Mesendoderm (in vitro differentiated cells): Measurements from ENCODE around the gene TSHZ2.

ENCODE experiments used
- DNase-seq: peaks from one replicate; pipeline ENCODE4 v3.0.0; 2013
- H2AK5ac ChIP-seq: 2 replicates; pipeline ENCODE4 v1.6.1; 2013; ENCODE audit warnings: low read length, inconsistent platforms
- H2BK120ac ChIP-seq: 2 replicates; pipeline ENCODE4 v1.6.1; 2013; ENCODE audit warnings: low read depth, mild to moderate bottlenecking, low read length, moderate library complexity, mixed read lengths
- H2BK15ac ChIP-seq: replicated peaks from 2 replicates; pipeline ENCODE4 v1.6.1; 2013; ENCODE audit warnings: low read depth, mild to moderate bottlenecking, moderate library complexity
- H2BK5ac ChIP-seq: 2 replicates; pipeline ENCODE4 v1.6.1; 2013; ENCODE audit warnings: low read length, inconsistent platforms
- H3K18ac ChIP-seq: 2 replicates; pipeline ENCODE4 v1.6.1; 2013; ENCODE audit warnings: mild to moderate bottlenecking, low read length, mixed read lengths
- H3K23ac ChIP-seq: one replicate; pipeline ENCODE4 v1.6.1; 2013; ENCODE audit warnings: low read length
- H3K27ac ChIP-seq: 2 replicates; pipeline ENCODE4 v1.5.1; 2013; ENCODE audit warnings: low read depth, mild to moderate bottlenecking, inconsistent platforms, low read length, moderate library complexity
- H3K27me3 ChIP-seq: 2 replicates; pipeline ENCODE4 v1.6.1; 2013; ENCODE audit warnings: low read length, control low read depth, mild to moderate bottlenecking, inconsistent platforms; ENCODE audit not compliant: insufficient read depth, poor library complexity
- H3K36me3 ChIP-seq: 2 replicates; pipeline ENCODE4 v1.6.1; 2013; ENCODE audit warnings: low read length, inconsistent platforms; ENCODE audit not compliant: control insufficient read depth, insufficient read depth
- H3K4ac ChIP-seq: one replicate; pipeline ENCODE4 v1.6.1; 2013; ENCODE audit warnings: low read depth, mild to moderate bottlenecking, low read length, moderate library complexity
- H3K4me1 ChIP-seq: 2 replicates; pipeline ENCODE4 v1.6.1; 2013; ENCODE audit warnings: low read depth, low read length, inconsistent platforms; ENCODE audit not compliant: control insufficient read depth
- H3K4me2 ChIP-seq: 2 replicates; pipeline ENCODE4 v1.6.1; 2013; ENCODE audit warnings: low read length
- H3K4me3 ChIP-seq: 2 replicates; pipeline ENCODE4 v1.5.1; 2013; ENCODE audit warnings: mild to moderate bottlenecking, low read length
- H3K56ac ChIP-seq: one replicate; pipeline ENCODE4 v1.6.1; 2013; ENCODE audit warnings: low read length
- H3K79me1 ChIP-seq: 2 replicates; pipeline ENCODE4 v1.6.1; 2013; ENCODE audit warnings: low read length, inconsistent platforms
- H3K79me2 ChIP-seq: 2 replicates; pipeline ENCODE4 v1.6.1; 2013; ENCODE audit warnings: mild to moderate bottlenecking, low read length; ENCODE audit not compliant: control insufficient read depth, insufficient read depth
- H3K9ac ChIP-seq: 2 replicates; pipeline ENCODE4 v1.6.1; 2013; ENCODE audit warnings: low read length, inconsistent platforms
- H4K5ac ChIP-seq: one replicate; pipeline ENCODE4 v1.6.1; 2013; ENCODE audit warnings: low read length
- H4K8ac ChIP-seq: one replicate; pipeline ENCODE4 v1.6.1; 2013; ENCODE audit warnings: low read depth, mild to moderate bottlenecking, control low read depth, low read length, moderate library complexity
- WGBS: extraction: QIAGEN DNeasy Blood & Tissue Kit; methylation state at CpG from one replicate; pipeline ENCODE4 v1.1.7; 2013; ENCODE audit warnings: low lambda C conversion rate, missing lambda C conversion rate; ENCODE audit not compliant: insufficient coverage; ENCODE audit errors: extremely low coverage; 5-methylcytosine and 5-hydroxymethylcytosine counted together

Gene TSHZ2

DNA sequence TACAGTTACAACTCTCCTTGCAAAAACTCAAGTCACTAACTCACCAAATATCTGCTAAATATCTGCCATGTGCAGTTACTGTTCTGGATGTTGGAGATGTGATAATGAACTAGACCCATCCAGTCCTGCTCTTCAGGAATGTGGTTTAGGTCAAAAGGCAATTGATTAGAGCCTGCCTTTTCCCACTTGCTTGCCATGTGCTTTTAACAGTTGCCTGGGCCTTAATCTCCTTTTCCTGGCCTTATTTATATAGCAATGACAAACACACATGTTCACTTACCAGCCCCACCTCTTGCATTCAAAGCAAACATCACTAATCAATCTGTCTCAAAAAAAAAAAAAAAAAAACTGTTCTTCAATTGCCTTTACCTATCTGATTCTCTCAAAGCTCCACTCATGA lies 422.3 kb downstream of the TSHZ2 start:
- Histone ChIP-seq H2BK120ac (no peak overlapping the region), H2AK5ac (no peak overlapping the region), H3K79me2 (no peaks in the 10 kb centered on the region), H3K9ac (no peak overlapping the region), H4K5ac (no peak overlapping the region), H3K4ac (no peak overlapping the region), H2BK15ac (no peak overlapping the region), H3K27me3 (no peaks in the 10 kb centered on the region), H4K8ac (no peak overlapping the region), H3K4me1 (no peaks in the 10 kb centered on the region), H3K4me3 (no peak overlapping the region), H3K4me2 (no peak overlapping the region), H3K56ac (no peak overlapping the region), H3K79me1 (no peaks in the 10 kb centered on the region), H3K36me3 (no peaks in the 10 kb centered on the region), H3K18ac (no peak overlapping the region), H2BK5ac (no peak overlapping the region), H3K27ac (no peak overlapping the region), H3K23ac (no peak overlapping the region)
- no peak for DNase-seq

DNA sequence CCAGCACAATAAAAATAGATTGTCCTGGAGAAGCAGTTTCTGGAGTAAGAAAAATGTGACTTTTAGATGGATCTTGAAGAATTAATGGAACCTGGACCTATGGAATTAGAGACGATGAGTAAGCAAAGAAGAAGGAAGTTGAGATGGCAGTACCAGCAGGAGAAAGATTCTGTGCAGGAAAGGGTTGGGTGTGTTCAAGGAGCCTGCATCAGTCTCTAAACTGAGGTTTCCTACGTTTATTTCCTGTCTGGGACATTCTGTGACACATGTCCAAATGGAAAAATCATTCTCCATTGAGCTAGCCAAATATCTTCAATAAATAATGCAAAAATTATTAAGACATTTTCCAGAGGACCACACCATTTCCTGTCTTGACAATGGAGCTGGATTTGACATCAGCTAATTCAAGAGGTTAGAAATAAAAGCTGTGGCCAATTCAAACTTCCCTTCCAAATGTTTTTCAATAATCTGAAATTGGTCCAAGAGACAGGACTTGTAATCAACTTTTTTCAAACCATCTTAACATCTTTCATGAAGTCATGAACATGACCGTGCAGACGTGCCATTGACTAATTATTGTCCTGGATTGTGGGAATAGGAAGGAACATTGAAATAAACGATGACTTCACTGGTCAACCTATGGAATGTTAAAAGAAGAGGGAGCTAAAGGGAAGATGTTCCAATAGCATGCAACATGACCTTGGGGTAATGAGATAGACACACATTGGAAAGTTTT lies 423.2 kb downstream of the TSHZ2 start:
- Histone ChIP-seq H2AK5ac (no peak overlapping the region), H2BK5ac (no peak overlapping the region), H3K79me2 (no peaks in the 10 kb centered on the region), H3K4me2 (no peak overlapping the region), H3K4me1 (no peaks in the 10 kb centered on the region), H3K27ac (no peak overlapping the region), H3K36me3 (no peaks in the 10 kb centered on the region), H3K18ac (no peak overlapping the region), H3K4ac (no peak overlapping the region), H3K4me3 (no peak overlapping the region), H3K23ac (no peak overlapping the region), H3K56ac (no peak overlapping the region), H3K27me3 (no peaks in the 10 kb centered on the region), H2BK120ac (no peak overlapping the region), H3K79me1 (no peaks in the 10 kb centered on the region), H4K5ac (no peak overlapping the region), H3K9ac (no peak overlapping the region), H4K8ac (no peak overlapping the region), H2BK15ac (no peak overlapping the region)
- no CpG with 5 or more reads among the region's 5 CpGs for WGBS
- no peak for DNase-seq

DNA sequence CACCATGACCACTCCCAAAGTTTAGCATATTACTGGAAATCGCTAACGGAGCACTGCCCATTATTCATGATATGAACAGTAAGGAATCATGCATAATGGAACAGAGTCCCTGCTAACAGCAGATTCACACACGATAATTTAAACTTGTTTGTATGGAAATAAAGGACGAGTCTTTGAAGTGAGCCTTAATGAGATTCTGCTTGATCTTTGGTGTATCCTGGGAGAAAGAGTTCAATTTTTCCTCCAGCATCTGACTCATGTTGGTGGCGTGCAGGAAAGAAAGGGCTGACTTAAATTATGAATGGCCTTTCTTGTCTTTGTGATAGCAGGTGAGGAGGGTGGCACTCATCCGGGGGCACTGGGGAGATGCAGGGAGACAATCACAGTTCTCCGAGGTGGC lies 426.9 kb downstream of the TSHZ2 start:
- Histone ChIP-seq H2AK5ac (no peak overlapping the region), H3K27me3 (no peaks in the 10 kb centered on the region), H3K9ac (no peak overlapping the region), H3K27ac (no peak overlapping the region), H3K23ac (no peak overlapping the region), H3K4me2 (no peak overlapping the region), H3K79me1 (no peaks in the 10 kb centered on the region), H2BK15ac (no peak overlapping the region), H2BK5ac (no peak overlapping the region), H4K5ac (no peak overlapping the region), H3K4me1 (no peaks in the 10 kb centered on the region), H4K8ac (no peak overlapping the region), H2BK120ac (no peak overlapping the region), H3K18ac (no peak overlapping the region), H3K36me3 (no peaks in the 10 kb centered on the region), H3K79me2 (no peaks in the 10 kb centered on the region), H3K4me3 (no peak overlapping the region), H3K4ac (no peak overlapping the region), H3K56ac (no peak overlapping the region)
- WGBS: no CpG with 5 or more reads among the region's 7 CpGs
- DNase-seq: no peak

- Histone ChIP-seq H3K4me2 (no peak overlapping the region), H3K4me3 (no peak overlapping the region), H2BK15ac (no peak overlapping the region), H3K36me3 (no peaks in the 10 kb centered on the region), H3K23ac (no peak overlapping the region), H4K8ac (no peak overlapping the region), H3K9ac (no peak overlapping the region), H3K4ac (no peak overlapping the region), H2AK5ac (no peak overlapping the region), H3K4me1 (no peaks in the 10 kb centered on the region), H3K27ac (no peak overlapping the region), H3K27me3 (no peaks in the 10 kb centered on the region), H3K18ac (no peak overlapping the region), H4K5ac (no peak overlapping the region), H2BK120ac (no peak overlapping the region), H3K79me2 (no peaks in the 10 kb centered on the region), H3K56ac (no peak overlapping the region), H3K79me1 (no peaks in the 10 kb centered on the region), H2BK5ac (no peak overlapping the region)
- no CpG with 5 or more reads among the region's 9 CpGs for WGBS
- DNase-seq: no peak
Measured at GRCh38 chr20:53399592-53400335, 427.6 kb downstream of the TSHZ2 start.

DNA sequence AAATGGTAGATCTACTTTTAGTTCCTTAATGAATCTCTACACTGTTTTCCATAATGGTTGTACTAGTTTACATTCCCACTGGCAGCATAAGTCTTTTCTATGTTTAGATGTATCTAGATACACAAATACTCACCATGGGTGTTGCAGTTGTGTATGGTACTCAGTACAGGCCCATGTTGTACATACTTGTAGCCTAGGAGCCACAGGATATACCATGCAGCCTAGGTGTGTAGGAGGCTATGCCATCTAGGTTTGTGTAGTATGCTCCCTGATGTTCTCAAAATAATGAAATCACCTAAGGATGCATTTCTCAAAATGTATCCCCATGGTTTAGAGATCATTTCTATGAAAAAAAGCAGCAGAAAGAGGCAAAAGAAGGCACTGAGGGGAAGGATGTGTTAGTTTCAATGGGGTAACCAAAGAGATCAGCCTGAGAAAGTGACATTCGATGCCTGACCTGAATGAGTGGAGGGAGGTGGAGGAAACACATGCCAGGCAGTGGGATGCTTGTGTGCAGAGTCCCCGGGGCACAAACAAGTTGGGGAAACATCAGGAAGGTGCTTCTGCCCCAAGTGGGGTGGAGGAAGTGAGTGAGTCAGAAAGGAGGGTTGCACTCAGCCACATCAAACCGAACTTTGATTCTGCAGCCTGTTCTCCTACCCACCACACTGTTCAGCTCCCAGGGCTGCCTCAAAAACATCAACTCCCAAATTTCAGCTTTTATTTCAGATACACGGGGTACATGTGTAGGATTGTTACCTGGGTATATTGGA lies 430.3 kb downstream of the TSHZ2 start:
- H2BK5ac ChIP-seq: no peak overlapping the region
- no peaks in the 10 kb centered on the region for H3K79me1 ChIP-seq
- H4K5ac ChIP-seq: no peak overlapping the region
- no peak overlapping the region for H3K9ac ChIP-seq
- no peak overlapping the region for H3K56ac ChIP-seq
- H3K27ac ChIP-seq: no peak overlapping the region
- H3K4ac ChIP-seq: no peak overlapping the region
- no peaks in the 10 kb centered on the region for H3K27me3 ChIP-seq
- no peaks in the 10 kb centered on the region for H3K4me1 ChIP-seq
- H2AK5ac ChIP-seq: no peak overlapping the region
- no peak overlapping the region for H4K8ac ChIP-seq
- DNase-seq: no peak
- no CpG with 5 or more reads among the region's 4 CpGs for WGBS
- no peak overlapping the region for H3K18ac ChIP-seq
- H3K4me3 ChIP-seq: no peak overlapping the region
- H3K79me2 ChIP-seq: no peaks in the 10 kb centered on the region
- H2BK120ac ChIP-seq: no peak overlapping the region
- no peak overlapping the region for H3K23ac ChIP-seq
- H3K4me2 ChIP-seq: no peak overlapping the region
- no peak overlapping the region for H2BK15ac ChIP-seq
- no peaks in the 10 kb centered on the region for H3K36me3 ChIP-seq
